ENCODE measurements around the gene FSD1. TPM values are rescaled to one million over a fixed set of nuclear protein-coding genes. Genes with fewer than 3 reads are reported as not detected.
"Not testable (repeated sequence)": the region's sequence is repeated elsewhere in the genome, so short reads cannot be mapped to it uniquely, and the experiment has no call there.

The FSD1 gene
- total RNA-seq, 1 donor from 2014 or later: not detected

- DNase-seq (ENCODE audit: missing footprints) (no peak), ATAC-seq (no peak)
- intact Hi-C loops (cut with DNase I): no loop called here
Measured at GRCh38 chr19:4334929-4335570, 30.7 kb downstream of the FSD1 start.

DNA sequence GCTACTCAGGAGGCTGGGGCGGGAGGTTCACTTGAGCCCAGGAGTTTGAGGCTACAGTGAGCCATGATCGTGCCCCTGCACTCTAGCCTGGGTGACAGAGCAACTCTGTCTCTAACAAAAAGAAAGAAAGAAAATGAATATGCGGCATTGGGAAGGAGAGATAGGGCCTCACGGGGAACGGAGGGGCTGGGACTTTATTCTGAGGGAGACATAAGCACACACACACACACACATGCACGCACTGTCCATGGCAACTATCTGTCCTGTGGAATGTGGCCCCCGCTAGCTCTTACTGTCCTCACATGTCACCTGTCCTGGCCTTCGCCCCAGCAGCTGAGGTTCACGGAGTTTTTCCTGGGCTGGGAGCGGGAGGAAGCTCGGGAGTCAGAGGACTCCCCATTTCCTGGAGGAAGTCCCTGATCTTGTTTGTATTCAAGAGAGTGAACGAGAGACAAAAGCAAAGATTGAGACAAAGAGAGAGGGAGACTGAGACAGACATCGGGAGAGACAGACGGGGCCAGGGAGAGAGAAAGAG lies 33.6 kb downstream of the FSD1 start:
- DNase-seq (ENCODE audit: missing footprints): no peak
- ATAC-seq: no peak
- intact Hi-C loops (cut with DNase I): no loop called here

DNA sequence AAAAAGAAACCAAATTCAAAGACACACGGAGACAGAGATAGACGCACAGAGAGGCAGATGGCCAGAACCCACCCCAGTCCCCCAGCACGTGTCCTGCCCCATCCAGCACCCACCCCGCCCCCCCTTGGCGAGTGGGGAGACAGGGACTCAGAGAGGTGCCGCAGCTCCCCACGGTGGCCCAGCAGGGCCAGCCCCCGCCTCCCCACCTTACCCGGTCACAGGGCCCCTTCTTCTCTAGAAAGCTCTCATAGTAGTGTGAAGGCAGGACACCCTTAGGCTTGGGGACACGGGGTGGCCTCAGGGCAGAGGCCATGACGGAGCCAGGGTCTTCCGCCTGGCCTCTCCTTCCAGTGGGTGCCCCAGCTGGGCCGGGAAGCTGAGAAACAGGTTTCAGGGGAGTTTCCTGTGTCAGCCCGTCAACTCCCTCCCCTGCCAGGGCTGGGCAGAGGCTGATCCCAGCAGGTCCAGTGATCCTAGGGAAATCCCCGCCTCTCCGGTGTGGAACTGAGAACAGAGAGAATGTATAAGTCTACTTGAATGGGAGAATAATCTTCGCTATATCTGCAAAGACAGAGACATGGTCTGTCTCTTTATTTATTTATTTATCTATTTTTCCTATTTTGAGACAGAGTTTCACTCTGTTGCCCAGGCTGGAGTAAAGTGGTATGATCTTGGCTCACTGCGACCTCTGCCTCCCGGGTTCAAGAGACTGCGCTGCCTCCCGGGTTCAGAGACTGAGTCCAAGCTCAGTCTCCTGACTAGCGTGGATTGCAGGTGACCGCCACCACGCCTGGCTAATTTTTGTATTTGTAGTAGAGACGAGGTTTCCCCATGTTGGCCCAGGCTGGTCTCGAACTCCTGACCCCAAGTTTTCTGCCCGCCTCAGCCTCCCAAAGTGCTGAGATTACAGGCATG lies 34.3 kb downstream of the FSD1 start, which contains the start of gene STAP2:
TSS of gene STAP2 (minus strand) at position 387 of the 915 bp plus-strand sequence. CDS start at position 313, 74 bp downstream.
- intact Hi-C loops (cut with DNase I): no loop called here
- DNase-seq (ENCODE audit: missing footprints) (peak; percentile 11), ATAC-seq (no peak)

DNA sequence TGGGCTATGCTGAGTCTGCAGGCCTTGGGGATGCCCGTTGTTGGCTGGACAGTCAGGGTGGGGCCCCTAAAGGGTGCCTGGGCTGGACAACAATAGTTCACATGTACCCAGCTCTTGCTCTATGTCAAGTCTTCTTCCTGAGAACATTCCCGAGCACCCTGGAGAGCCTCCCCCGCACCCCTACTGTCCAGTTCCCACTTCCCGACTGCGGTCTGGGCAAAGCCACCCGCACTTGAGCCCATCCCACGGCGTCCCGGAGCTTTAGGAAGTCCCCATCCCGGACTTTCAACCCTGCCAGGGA lies 37.9 kb downstream of the FSD1 start:
- intact Hi-C loops (cut with DNase I): no loop called here
- ATAC-seq: peak; percentile 4
- no peak for DNase-seq (ENCODE audit: missing footprints)

GRCh38 chr19:4342615-4343369 lies 38.4 kb downstream of the FSD1 start:
- ATAC-seq (peak; percentile 97), DNase-seq (ENCODE audit: missing footprints) (peak; percentile 98)
- intact Hi-C loops (cut with DNase I): loop anchor here (1.0 kb wide), 2 partner anchors 14 to 58 kb away; partner anchors contain the start of gene SH3GL1

DNA sequence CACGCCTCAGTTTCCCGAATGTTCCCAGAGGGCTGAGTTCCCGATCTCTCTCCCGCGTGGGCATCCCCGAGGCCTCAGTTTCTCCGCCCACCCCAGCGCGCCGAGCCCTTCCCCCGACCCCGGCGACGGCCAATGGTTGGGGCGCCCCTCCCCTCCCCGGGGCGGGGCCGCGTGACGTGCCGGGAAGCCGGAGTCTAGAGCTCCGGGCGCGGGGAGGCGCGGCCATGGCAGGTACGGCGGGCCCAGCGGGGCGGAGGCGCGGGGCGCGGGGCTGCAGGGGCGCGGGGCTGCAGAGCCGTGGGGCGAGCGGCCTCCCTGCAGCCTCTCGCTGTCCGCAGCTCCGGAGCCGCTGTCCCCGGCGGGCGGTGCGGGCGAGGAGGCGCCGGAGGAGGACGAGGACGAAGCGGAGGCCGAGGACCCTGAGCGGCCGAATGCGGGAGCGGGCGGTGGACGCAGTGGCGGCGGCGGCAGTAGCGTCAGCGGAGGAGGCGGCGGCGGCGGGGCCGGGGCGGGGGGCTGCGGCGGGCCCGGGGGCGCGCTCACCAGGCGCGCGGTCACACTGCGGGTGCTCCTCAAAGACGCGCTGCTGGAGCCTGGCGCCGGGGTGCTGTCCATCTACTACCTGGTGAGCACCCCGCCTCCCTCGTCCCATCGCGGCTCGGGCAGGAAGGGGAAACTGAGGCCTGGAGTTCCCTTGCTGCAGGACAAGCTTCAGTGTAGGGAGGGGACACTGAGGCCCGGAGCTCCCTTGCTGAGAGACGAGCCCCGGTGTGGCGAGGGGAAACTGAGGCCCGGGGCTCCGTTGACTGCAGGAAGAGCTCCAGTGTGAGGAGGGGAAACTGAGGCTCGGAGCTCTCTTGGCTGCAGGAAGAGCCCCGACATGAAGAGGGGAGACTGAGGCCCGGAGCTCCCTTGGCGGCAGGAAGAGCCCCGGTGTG lies 39.2 kb downstream of the FSD1 start, which contains the start of gene MPND:
TSS of gene MPND (plus strand) at position 193 of the 938 bp plus-strand sequence. CDS start at position 225, 32 bp downstream.
- intact Hi-C loops (cut with DNase I): loop anchor here (1.0 kb wide), 2 partner anchors 15 to 57 kb away; partner anchors contain the start of gene SH3GL1
- peak; percentile 91 for ATAC-seq
- peak; percentile 97 for DNase-seq (ENCODE audit: missing footprints)

- no peak for ATAC-seq
- intact Hi-C loops (cut with DNase I): no loop called here
- peak; percentile 45 for DNase-seq (ENCODE audit: missing footprints)
Measured at GRCh38 chr19:4345342-4346019, 41.1 kb downstream of the FSD1 start.

- DNase-seq (ENCODE audit: missing footprints): no peak
- intact Hi-C loops (cut with DNase I): no loop called here
- ATAC-seq: no peak
Measured at GRCh38 chr19:4346020-4346383, 41.6 kb downstream of the FSD1 start.

DNA sequence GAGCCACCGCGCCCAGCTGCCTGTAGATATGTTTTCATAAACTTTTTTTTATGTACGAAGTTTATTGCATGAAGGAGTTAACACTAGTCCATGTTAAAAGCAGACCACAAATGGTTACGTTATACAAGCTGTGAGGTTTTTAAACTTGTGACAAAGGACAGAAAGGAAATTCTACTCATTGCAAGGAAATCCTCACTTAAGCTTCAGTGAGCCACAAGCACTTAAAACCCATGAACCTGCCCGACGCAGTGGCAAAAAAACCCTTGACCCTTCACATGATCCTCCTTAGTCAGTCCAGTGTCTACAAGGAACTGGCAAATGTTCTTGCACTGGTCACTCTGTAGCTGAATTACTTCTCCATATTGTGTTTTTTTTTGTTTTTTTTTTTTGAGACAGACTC lies 43.1 kb downstream of the FSD1 start:
- ATAC-seq (no peak), DNase-seq (ENCODE audit: missing footprints) (no peak)
- intact Hi-C loops (cut with DNase I): no loop called here

GRCh38 chr19:4349225-4349624 lies 44.8 kb downstream of the FSD1 start:
- DNase-seq (ENCODE audit: missing footprints); ATAC-seq; intact Hi-C loops (cut with DNase I): not testable (repeated sequence)

DNA sequence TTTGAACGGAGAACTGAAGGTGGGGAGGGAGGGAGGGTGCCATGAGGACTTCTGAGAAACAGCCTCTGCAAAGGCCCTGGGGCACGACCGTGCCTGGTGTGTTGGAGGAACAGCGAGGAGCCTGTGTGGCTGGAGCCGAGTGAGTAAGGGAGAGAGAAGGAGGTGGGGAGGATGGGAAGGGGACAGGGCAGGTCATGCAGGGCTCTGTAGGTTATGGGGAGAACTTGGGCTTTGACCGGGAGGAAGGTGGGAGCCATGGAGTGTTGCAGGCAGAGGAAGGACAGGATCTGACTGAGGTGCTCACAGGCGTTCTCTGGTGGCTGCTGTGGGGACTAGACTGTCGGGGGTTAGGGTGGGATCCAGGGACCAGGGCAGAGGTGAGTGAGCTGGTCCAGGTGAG lies 45.7 kb downstream of the FSD1 start:
- intact Hi-C loops (cut with DNase I): loop anchor here (5.0 kb wide), 1 partner anchor 83 kb away; no protein-coding TSS in a partner anchor
- ATAC-seq (no peak), DNase-seq (ENCODE audit: missing footprints) (no peak)

DNA sequence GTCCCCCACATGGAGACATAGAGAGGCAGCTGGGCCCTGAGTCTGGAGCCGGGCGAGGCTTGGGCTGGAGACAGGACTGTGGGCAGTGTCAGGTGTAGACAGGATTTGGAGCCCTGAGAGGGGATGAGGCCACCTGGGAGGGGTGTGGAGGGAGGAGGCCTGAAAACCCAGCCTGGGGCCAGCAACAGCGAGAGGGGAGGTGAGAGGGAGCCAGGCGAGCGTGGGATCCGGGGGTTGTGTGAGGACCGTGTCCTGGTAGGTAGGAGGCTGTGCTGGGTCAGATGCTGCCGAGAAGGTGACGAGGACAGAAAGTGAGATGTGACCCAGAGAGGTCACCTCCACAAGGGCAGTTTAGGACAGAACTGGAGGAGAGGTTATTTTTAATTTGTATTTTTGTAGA lies 46.3 kb downstream of the FSD1 start:
- DNase-seq (ENCODE audit: missing footprints) (no peak), ATAC-seq (no peak)
- intact Hi-C loops (cut with DNase I): loop anchor here (5.0 kb wide), 1 partner anchor 83 kb away; no protein-coding TSS in a partner anchor

DNA sequence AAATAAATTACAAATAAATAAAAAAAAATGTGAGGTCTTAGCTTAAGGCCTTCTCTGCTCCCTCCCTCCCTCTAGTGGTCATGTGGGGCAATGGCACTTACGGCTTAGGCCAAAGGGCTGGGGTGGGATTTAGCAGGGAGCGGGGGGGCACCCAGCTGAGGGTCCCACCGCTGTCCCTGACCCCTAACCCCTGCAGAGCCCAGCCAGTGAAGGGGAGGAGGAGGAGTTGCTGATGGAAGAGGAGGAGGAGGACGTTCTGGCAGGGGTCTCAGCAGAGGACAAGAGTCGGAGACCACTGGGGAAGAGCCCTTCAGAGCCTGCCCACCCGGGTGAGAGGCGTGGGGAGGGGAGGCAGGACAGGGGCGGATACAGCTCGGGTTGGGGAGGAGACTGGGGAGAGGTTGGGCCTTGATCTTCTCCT lies 48.3 kb downstream of the FSD1 start:
- ATAC-seq (peak; percentile 40), DNase-seq (ENCODE audit: missing footprints) (no peak)
- intact Hi-C loops (cut with DNase I): loop anchor here (5.0 kb wide), 1 partner anchor 85 kb away; no protein-coding TSS in a partner anchor

- ATAC-seq (no peak), DNase-seq (ENCODE audit: missing footprints) (no peak)
- intact Hi-C loops (cut with DNase I): loop anchor here (5.0 kb wide), 1 partner anchor 87 kb away; no protein-coding TSS in a partner anchor
Measured at GRCh38 chr19:4354282-4354681, 49.9 kb downstream of the FSD1 start.

DNA sequence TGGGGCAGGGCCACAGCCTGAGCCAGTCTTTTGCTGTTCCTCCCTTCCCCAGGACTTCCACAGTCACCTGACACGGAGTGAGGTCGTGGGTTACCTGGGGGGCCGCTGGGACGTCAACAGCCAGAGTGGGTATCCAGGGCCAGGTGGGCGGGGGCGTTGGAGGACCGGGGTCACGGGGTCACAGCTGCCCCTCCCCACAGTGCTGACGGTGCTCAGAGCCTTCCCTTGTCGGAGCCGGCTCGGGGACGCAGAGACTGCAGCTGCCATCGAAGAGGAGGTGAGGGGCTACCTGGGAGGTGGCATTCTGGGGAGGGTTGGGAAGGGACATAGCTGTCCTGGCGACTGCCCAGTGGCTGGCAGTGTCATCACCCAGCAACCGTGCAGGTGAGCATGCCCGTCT lies 50.5 kb downstream of the FSD1 start:
- no peak for DNase-seq (ENCODE audit: missing footprints)
- no peak for ATAC-seq
- intact Hi-C loops (cut with DNase I): loop anchor here (5.0 kb wide), 1 partner anchor 88 kb away; no protein-coding TSS in a partner anchor

DNA sequence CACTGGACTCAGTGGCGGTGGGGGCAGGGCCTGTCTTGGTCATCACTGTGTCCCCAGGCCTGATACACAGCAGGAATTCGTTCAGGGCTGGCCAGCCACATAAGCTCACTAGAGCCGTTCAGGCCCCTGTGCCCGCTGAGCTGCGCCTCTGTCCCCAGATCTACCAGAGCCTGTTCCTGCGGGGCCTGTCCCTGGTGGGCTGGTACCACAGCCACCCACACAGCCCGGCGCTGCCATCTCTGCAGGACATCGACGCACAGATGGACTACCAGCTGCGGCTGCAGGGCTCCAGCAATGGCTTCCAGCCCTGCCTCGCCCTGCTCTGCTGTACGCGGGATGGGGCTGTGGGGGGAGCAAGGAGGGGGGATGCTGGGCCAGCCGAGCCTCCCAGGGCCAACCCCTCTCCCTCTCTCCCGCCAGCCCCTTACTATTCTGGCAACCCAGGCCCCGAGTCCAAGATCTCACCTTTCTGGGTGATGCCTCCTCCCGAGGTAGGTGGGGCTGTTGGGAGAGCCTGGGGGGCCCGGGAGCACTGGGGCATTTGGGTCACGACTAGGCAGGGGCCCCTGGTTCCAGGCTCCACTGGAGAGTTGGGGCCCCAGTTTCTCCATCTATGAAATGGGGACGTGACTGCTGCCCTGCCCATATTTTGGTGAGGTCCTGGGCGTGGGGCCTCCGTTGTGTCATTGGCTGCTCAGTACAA lies 52.8 kb downstream of the FSD1 start:
- intact Hi-C loops (cut with DNase I): no loop called here

More for the DNA sequence above, 52.8 kb downstream of the FSD1 start:
- DNase-seq (ENCODE audit: missing footprints) (no peak), ATAC-seq (no peak)
